ENCODE results near the gene NAV2. TPM values are rescaled to one million over a fixed set of nuclear protein-coding genes. Genes with fewer than 3 reads are reported as not detected.

Gene NAV2
- polyA plus RNA-seq, 3 donors, result not detected

DNA sequence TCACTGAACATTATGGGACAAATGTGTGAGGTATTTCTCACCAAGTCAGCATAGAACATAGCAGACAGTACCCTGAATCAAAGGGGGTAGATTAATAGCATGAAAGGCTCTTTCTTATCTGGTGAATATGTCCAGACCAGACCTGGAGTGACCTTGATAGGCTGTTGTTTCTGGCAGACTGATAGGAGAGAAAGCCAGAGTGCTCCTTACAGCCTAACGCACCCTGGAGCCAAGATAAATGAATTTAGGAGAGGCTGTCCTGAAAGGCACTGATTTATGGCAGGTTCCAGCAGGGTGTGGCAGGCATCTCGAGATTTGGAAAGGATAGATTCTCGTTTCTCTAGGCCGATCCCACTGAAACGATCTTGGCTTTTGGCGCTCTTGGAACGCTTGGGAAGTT is 243.0 kb downstream of the NAV2 start:
- Histone ChIP-seq H3K4me1 (ENCODE audit: control insufficient read depth in 1 of 2, insufficient read depth in 2 of 2, low read length in 2 of 2) (no peaks in the 10 kb centered on the region), H3K9me3 (replicated peaks in 1 of 2; ENCODE audit: control insufficient read depth in 1 of 2, insufficient read depth in 1 of 2, low read length in 2 of 2) (no peaks in the 10 kb centered on the region), H3K4me2 (replicated peaks; ENCODE audit: extremely low read depth, low read length, poor library complexity, severe bottlenecking) (no peak overlapping the region), H3K4me3 (replicated peaks in 1 of 3; ENCODE audit: low read depth in 2 of 3, low read length in 3 of 3) (no peak overlapping the region), H3K79me2 (ENCODE audit: insufficient read depth, low read length) (no peaks in the 10 kb centered on the region), H3K9ac (ENCODE audit: insufficient read depth, low read length, poor library complexity, severe bottlenecking) (no peak overlapping the region), H3K36me3 (replicated peaks in 1 of 2; ENCODE audit: control insufficient read depth in 1 of 2, insufficient read depth in 2 of 2, low read length in 2 of 2) (no peaks in the 10 kb centered on the region), H3K27me3 (ENCODE audit: control insufficient read depth in 2 of 2, insufficient read depth in 2 of 2, low read length in 2 of 2) (no peaks in the 10 kb centered on the region), H3K27ac (ENCODE audit: low read depth in 1 of 2, low read length in 2 of 2) (no peak overlapping the region), H2AFZ (ENCODE audit: insufficient read depth, low read depth, low read length, poor library complexity, severe bottlenecking) (no peak overlapping the region), H4K20me1 (ENCODE audit: insufficient read depth, low read length) (no peaks in the 10 kb centered on the region)
- no peak overlapping the region for H3K4me3 Mint-ChIP-seq
- H3K4me1 Mint-ChIP-seq, result peaks cover 5% of the 10 kb centered on the region
- WGBS (ENCODE audit: insufficient coverage), result 84% methylated on average over 7 of the region's 7 CpGs
- peaks cover 0 to 1% (median 0%) of the 10 kb centered on the region in 7 donors for H3K9me3 Mint-ChIP-seq
- H3K36me3 Mint-ChIP-seq, result no peaks in the 10 kb centered on the region
- TF ChIP-seq, protein P1, sequence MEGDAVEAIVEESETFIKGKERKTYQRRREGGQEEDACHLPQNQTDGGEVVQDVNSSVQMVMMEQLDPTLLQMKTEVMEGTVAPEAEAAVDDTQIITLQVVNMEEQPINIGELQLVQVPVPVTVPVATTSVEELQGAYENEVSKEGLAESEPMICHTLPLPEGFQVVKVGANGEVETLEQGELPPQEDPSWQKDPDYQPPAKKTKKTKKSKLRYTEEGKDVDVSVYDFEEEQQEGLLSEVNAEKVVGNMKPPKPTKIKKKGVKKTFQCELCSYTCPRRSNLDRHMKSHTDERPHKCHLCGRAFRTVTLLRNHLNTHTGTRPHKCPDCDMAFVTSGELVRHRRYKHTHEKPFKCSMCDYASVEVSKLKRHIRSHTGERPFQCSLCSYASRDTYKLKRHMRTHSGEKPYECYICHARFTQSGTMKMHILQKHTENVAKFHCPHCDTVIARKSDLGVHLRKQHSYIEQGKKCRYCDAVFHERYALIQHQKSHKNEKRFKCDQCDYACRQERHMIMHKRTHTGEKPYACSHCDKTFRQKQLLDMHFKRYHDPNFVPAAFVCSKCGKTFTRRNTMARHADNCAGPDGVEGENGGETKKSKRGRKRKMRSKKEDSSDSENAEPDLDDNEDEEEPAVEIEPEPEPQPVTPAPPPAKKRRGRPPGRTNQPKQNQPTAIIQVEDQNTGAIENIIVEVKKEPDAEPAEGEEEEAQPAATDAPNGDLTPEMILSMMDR (IDR thresholded peaks at IDR 0.05), result no peak
- H3K27ac Mint-ChIP-seq, result no peak overlapping the region
- peaks cover 0 to 2% (median 0%) of the 10 kb centered on the region in 3 donors for H3K27me3 Mint-ChIP-seq (ENCODE audit: low read depth in 3 of 3)
- intact Hi-C loops (cut with micrococcal nuclease), result loop anchor here in 1 of 2 donors (10.0 kb wide), 1 partner anchor 179 kb away; no protein-coding TSS in a partner anchor
- DNase-seq, result no peak

DNA sequence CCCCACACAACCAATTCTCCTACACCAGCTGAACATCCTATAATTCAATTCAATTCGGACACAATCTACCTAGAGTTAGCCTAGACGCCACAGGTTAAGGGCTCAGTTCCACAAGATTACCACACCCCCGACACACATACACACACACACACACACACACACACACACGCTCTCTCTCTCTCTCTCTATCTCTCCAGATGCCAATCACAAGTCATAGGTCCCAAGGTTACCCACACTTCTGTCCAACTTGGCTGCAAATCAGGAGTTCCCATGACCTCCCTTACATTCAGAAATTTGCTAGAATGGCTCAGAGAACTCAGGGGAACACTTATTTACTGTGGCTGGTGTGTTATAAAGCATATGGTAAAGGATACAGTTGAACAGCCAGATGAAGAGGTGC is 243.6 kb downstream of the NAV2 start:
- no peak overlapping the region for H3K9ac ChIP-seq (ENCODE audit: insufficient read depth, low read length, poor library complexity, severe bottlenecking)
- H3K9me3 ChIP-seq (replicated peaks in 1 of 2; ENCODE audit: control insufficient read depth in 1 of 2, insufficient read depth in 1 of 2, low read length in 2 of 2), result no peaks in the 10 kb centered on the region
- H3K36me3 ChIP-seq (replicated peaks in 1 of 2; ENCODE audit: control insufficient read depth in 1 of 2, insufficient read depth in 2 of 2, low read length in 2 of 2), result no peaks in the 10 kb centered on the region
- Mint-ChIP-seq H3K4me1 (peaks cover 5% of the 10 kb centered on the region), H3K27ac (no peak overlapping the region), H3K4me3 (no peak overlapping the region), H3K9me3 (peaks cover 0 to 1% (median 0%) of the 10 kb centered on the region in 7 donors), H3K27me3 (ENCODE audit: low read depth in 3 of 3) (peaks cover 0 to 2% (median 0%) of the 10 kb centered on the region in 3 donors), H3K36me3 (no peaks in the 10 kb centered on the region)
- intact Hi-C loops (cut with micrococcal nuclease), result loop anchor here in 1 of 2 donors (10.0 kb wide), 1 partner anchor 179 kb away; no protein-coding TSS in a partner anchor
- H3K79me2 ChIP-seq (ENCODE audit: insufficient read depth, low read length), result no peaks in the 10 kb centered on the region
- no peaks in the 10 kb centered on the region for H3K4me1 ChIP-seq (ENCODE audit: control insufficient read depth in 1 of 2, insufficient read depth in 2 of 2, low read length in 2 of 2)
- no peak for DNase-seq
- no peak overlapping the region for H2AFZ ChIP-seq (ENCODE audit: insufficient read depth, low read depth, low read length, poor library complexity, severe bottlenecking)
- no peaks in the 10 kb centered on the region for H3K27me3 ChIP-seq (ENCODE audit: control insufficient read depth in 2 of 2, insufficient read depth in 2 of 2, low read length in 2 of 2)
- no peak overlapping the region for H3K4me3 ChIP-seq (replicated peaks in 1 of 3; ENCODE audit: low read depth in 2 of 3, low read length in 3 of 3)
- no peak overlapping the region for H3K27ac ChIP-seq (ENCODE audit: low read depth in 1 of 2, low read length in 2 of 2)
- H3K4me2 ChIP-seq (replicated peaks; ENCODE audit: extremely low read depth, low read length, poor library complexity, severe bottlenecking), result no peak overlapping the region
- 72% methylated on average over 4 of the region's 4 CpGs for WGBS (ENCODE audit: insufficient coverage)
- TF ChIP-seq, protein P1 (IDR thresholded peaks at IDR 0.05), result no peak
- no peaks in the 10 kb centered on the region for H4K20me1 ChIP-seq (ENCODE audit: insufficient read depth, low read length)

All from CD14-positive monocyte (primary cell).